ENCODE data around the gene HLA-DMB.

DNA sequence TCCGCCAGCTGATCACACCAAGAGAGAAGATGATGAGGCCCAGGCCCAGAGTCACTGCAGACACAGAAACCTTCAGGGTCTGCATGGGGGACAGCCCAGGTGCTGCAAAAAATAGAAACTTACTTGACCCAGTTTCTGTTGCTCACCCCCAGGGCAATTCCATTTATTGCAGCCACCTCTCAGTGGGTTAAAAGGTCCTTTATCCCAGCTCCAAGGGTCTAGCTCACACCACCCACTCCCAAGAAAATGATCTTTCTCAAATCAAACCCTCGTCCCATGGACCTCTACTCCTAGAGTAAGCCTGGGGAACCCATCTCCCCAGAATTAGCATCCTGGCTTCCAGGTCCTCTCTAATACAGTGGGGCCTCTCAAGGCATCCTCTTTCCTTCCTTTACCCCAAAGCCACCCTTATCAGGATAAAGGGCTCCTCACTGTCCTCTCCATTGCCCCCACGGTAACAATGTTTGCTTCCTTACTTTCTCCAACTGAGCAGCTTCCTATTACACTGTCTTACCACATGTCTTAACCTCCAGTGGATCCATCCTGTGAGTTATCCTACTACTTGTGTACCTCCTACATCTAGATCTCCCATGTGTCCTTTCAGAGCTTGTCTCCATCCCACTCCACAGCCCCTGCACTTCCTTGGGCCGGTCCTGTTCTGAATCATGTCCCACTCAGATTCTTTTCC is 5.1 kb downstream of the HLA-DMB start:
- no peak for TF ChIP-seq POLR2A (IDR thresholded peaks at IDR 0.05)
- TF ChIP-seq, protein P1, sequence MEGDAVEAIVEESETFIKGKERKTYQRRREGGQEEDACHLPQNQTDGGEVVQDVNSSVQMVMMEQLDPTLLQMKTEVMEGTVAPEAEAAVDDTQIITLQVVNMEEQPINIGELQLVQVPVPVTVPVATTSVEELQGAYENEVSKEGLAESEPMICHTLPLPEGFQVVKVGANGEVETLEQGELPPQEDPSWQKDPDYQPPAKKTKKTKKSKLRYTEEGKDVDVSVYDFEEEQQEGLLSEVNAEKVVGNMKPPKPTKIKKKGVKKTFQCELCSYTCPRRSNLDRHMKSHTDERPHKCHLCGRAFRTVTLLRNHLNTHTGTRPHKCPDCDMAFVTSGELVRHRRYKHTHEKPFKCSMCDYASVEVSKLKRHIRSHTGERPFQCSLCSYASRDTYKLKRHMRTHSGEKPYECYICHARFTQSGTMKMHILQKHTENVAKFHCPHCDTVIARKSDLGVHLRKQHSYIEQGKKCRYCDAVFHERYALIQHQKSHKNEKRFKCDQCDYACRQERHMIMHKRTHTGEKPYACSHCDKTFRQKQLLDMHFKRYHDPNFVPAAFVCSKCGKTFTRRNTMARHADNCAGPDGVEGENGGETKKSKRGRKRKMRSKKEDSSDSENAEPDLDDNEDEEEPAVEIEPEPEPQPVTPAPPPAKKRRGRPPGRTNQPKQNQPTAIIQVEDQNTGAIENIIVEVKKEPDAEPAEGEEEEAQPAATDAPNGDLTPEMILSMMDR (IDR thresholded peaks at IDR 0.05): no peak
